ENCODE data around the gene TMEM225B. TPM values are rescaled to one million over a fixed set of nuclear protein-coding genes. Genes with fewer than 3 reads are reported as not detected.
"Not testable (repeated sequence)": the region's sequence is repeated elsewhere in the genome, so short reads cannot be mapped to it uniquely, and the experiment has no call there.

Gene TMEM225B
- total RNA-seq, 1 experiment from 2014 or later: 0.70 TPM

GRCh38 chr7:99561737-99562051, 36.4 kb upstream of the TMEM225B start:
- intact Hi-C loops (cut with micrococcal nuclease): no loop called here
- CTCF ChIA-PET: interaction anchor here (0.6 to 0.8 kb wide), 2 partner anchors 278 to 846 kb away, joined by 3 to 6 read pairs; no protein-coding TSS in a partner anchor
- BruUV-seq (replicated peaks): no TSS peak
- Mint-ChIP-seq H3K27ac (ENCODE audit: low read depth, unreplicated experiment) (peak overlapping the region; percentile 86), H3K36me3 (ENCODE audit: insufficient read depth, unreplicated experiment) (peaks cover 66% of the 10 kb centered on the region), H3K9me3 (ENCODE audit: unreplicated experiment) (no peaks in the 10 kb centered on the region), H3K4me1 (ENCODE audit: insufficient read depth, unreplicated experiment) (peaks cover 43% of the 10 kb centered on the region), H3K27me3 (ENCODE audit: insufficient read depth, unreplicated experiment) (no peaks in the 10 kb centered on the region), H3K4me3 (ENCODE audit: unreplicated experiment) (peak overlapping the region; percentile 85)
- DNase-seq (ENCODE audit: unreplicated experiment): no peak
- POLR2A ChIA-PET: interaction anchor here (0.7 to 5.0 kb wide), 11 partner anchors 10 to 88 kb away, joined by 3 to 23 read pairs (median 5); partner anchors contain the start of genes FAM200A, ZKSCAN5, ZNF394 and ZSCAN25
- TF ChIP-seq CTCF (IDR thresholded peaks at IDR 0.05; ENCODE audit: unreplicated experiment): no peak

GRCh38 chr7:99562114-99562784, 35.8 kb upstream of the TMEM225B start:
- ChIA-PET CTCF (no interaction called here), POLR2A (interaction anchor here (0.6 to 2.0 kb wide), 15 partner anchors 10 to 1050 kb away, joined by 3 to 10 read pairs (median 5); partner anchors contain the start of genes FAM200A, ZKSCAN5, ZNF394 and ZSCAN25)
- Mint-ChIP-seq H3K36me3 (ENCODE audit: insufficient read depth, unreplicated experiment) (peaks cover 68% of the 10 kb centered on the region), H3K27me3 (ENCODE audit: insufficient read depth, unreplicated experiment) (no peaks in the 10 kb centered on the region), H3K4me1 (ENCODE audit: insufficient read depth, unreplicated experiment) (peaks cover 42% of the 10 kb centered on the region), H3K27ac (ENCODE audit: low read depth, unreplicated experiment) (peak overlapping the region; percentile 86), H3K9me3 (ENCODE audit: unreplicated experiment) (no peaks in the 10 kb centered on the region), H3K4me3 (ENCODE audit: unreplicated experiment) (peak overlapping the region; percentile 85)
- DNase-seq (ENCODE audit: unreplicated experiment): no peak
- intact Hi-C loops (cut with micrococcal nuclease): no loop called here
- no TSS peak for BruUV-seq (replicated peaks)
- no peak for TF ChIP-seq CTCF (IDR thresholded peaks at IDR 0.05; ENCODE audit: unreplicated experiment)

GRCh38 chr7:99562832-99563231, 35.2 kb upstream of the TMEM225B start:
- peak overlapping the region; percentile 85 for H3K4me3 Mint-ChIP-seq (ENCODE audit: unreplicated experiment)
- intact Hi-C loops (cut with micrococcal nuclease): no loop called here
- no TSS peak for BruUV-seq (replicated peaks)
- peak overlapping the region; percentile 86 for H3K27ac Mint-ChIP-seq (ENCODE audit: low read depth, unreplicated experiment)
- H3K27me3 Mint-ChIP-seq (ENCODE audit: insufficient read depth, unreplicated experiment): no peaks in the 10 kb centered on the region
- peaks cover 39% of the 10 kb centered on the region for H3K4me1 Mint-ChIP-seq (ENCODE audit: insufficient read depth, unreplicated experiment)
- ChIA-PET POLR2A (interaction anchor here (0.5 to 1.8 kb wide), 10 partner anchors 9 to 1049 kb away, joined by 3 to 10 read pairs (median 4); partner anchors contain the start of genes FAM200A and ZSCAN25), CTCF (no interaction called here)
- no peaks in the 10 kb centered on the region for H3K9me3 Mint-ChIP-seq (ENCODE audit: unreplicated experiment)
- peak; percentile 97 for DNase-seq (ENCODE audit: unreplicated experiment)
- no peak for TF ChIP-seq CTCF (IDR thresholded peaks at IDR 0.05; ENCODE audit: unreplicated experiment)
- peaks cover 74% of the 10 kb centered on the region for H3K36me3 Mint-ChIP-seq (ENCODE audit: insufficient read depth, unreplicated experiment)

- peak overlapping the region; percentile 61 for H3K4me3 Mint-ChIP-seq (ENCODE audit: unreplicated experiment)
- H3K27ac Mint-ChIP-seq (ENCODE audit: low read depth, unreplicated experiment): peak overlapping the region; percentile 86
- ChIA-PET CTCF (no interaction called here), POLR2A (interaction anchor here (0.5 to 1.8 kb wide), 12 partner anchors 8 to 566 kb away, joined by 3 to 10 read pairs (median 4); partner anchors contain the start of genes FAM200A, ZNF394 and ZSCAN25)
- H3K4me1 Mint-ChIP-seq (ENCODE audit: insufficient read depth, unreplicated experiment): peaks cover 39% of the 10 kb centered on the region
- no peak for TF ChIP-seq CTCF (IDR thresholded peaks at IDR 0.05; ENCODE audit: unreplicated experiment)
- intact Hi-C loops (cut with micrococcal nuclease): no loop called here
- DNase-seq (ENCODE audit: unreplicated experiment): peak; percentile 42
- H3K9me3 Mint-ChIP-seq (ENCODE audit: unreplicated experiment): no peaks in the 10 kb centered on the region
- peaks cover 78% of the 10 kb centered on the region for H3K36me3 Mint-ChIP-seq (ENCODE audit: insufficient read depth, unreplicated experiment)
- no peaks in the 10 kb centered on the region for H3K27me3 Mint-ChIP-seq (ENCODE audit: insufficient read depth, unreplicated experiment)
- BruUV-seq (replicated peaks): no TSS peak
These were observed 34.4 kb upstream of the TMEM225B start for GRCh38 chr7:99563650-99564049.

GRCh38 chr7:99568770-99569169, 29.3 kb upstream of the TMEM225B start:
- POLR2A ChIA-PET: interaction anchor here (1.5 kb wide), 1 partner anchor 10 kb away, joined by 4 read pairs; the partner anchor contains the start of gene ZNF655
- H3K27me3 Mint-ChIP-seq (ENCODE audit: insufficient read depth, unreplicated experiment); H3K4me1 Mint-ChIP-seq (ENCODE audit: insufficient read depth, unreplicated experiment); H3K27ac Mint-ChIP-seq (ENCODE audit: low read depth, unreplicated experiment); BruUV-seq (replicated peaks); H3K9me3 Mint-ChIP-seq (ENCODE audit: unreplicated experiment); H3K4me3 Mint-ChIP-seq (ENCODE audit: unreplicated experiment); DNase-seq (ENCODE audit: unreplicated experiment); intact Hi-C loops (cut with micrococcal nuclease): not testable (repeated sequence)
- H3K36me3 Mint-ChIP-seq (ENCODE audit: insufficient read depth, unreplicated experiment): peaks cover 83% of the 10 kb centered on the region
- CTCF ChIA-PET: interaction anchor here (0.7 kb wide), 1 partner anchor 47 kb away, joined by 4 read pairs; the partner anchor contains the start of gene ZSCAN25

All from MCF 10A (cell line).